ENCODE data around the gene GGPS1. TPM values are rescaled to one million over a fixed set of nuclear protein-coding genes. Genes with fewer than 3 reads are reported as not detected.

Gene GGPS1
- total RNA-seq, 4 donors from 2014 or later: 25.7 to 30.5 (median 28.7) TPM

DNA sequence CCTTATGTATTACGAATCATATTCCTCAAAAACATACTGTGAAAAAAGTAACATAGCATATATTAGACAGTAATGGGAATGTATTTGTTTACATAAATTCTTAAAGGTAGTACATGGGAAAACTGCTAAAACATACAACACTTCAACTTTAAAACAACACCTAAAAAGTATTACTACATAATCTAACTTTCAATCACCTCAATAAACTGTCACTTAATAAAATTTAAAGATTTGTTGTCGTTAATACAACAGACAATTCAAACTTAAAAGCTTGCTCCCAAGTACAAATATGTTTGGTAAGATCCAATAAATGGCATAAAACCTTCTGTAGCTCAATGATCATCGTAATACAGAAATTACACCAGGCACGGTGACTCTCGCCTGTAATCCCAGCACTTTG is 4.1 kb upstream of the GGPS1 start:
- Histone ChIP-seq H3K4me3 (peak overlapping the region in 1 of 4 donors; percentile 14), H3K27me3 (no peaks in the 10 kb centered on the region), H3K9me3 (no peaks in the 10 kb centered on the region), H3K27ac (replicated peaks in 1 of 4) (peak overlapping the region in 1 of 4 donors; percentile 98), H3K4me1 (peaks cover 39 to 73% (median 63%) of the 10 kb centered on the region in 4 donors), H3K36me3 (peaks cover 0 to 9% (median 1%) of the 10 kb centered on the region in 4 donors)
- TF ChIP-seq POLR2AphosphoS5 (IDR thresholded peaks at IDR 0.05) (no peak), POLR2A (IDR thresholded peaks at IDR 0.05; ENCODE audit: low read depth) (no peak), EP300 (IDR thresholded peaks at IDR 0.05) (no peak), CTCF (IDR thresholded peaks at IDR 0.05) (no peak)
- no peak for DNase-seq (ENCODE audit: extremely low spot score)
- WGBS: 86% methylated on average over 5 of the region's 5 CpGs
- intact Hi-C loops (cut with DNase I): loop anchor here (10.0 kb wide), 2 partner anchors 181 to 199 kb away; partner anchors contain the start of genes B3GALNT2 and TOMM20

- Histone ChIP-seq H3K4me1 (peaks cover 46 to 74% (median 72%) of the 10 kb centered on the region in 4 donors), H3K36me3 (peaks cover 0 to under 1% (median 0%) of the 10 kb centered on the region in 4 donors), H3K9me3 (no peaks in the 10 kb centered on the region), H3K4me3 (peak overlapping the region in 3 of 4 donors; percentile 13 to 100 (median 92)), H3K27ac (replicated peaks in 1 of 4) (peak overlapping the region in 1 of 4 donors; percentile 98), H3K27me3 (no peaks in the 10 kb centered on the region)
- 10% methylated on average over 3 of the region's 3 CpGs for WGBS
- no peak for DNase-seq (ENCODE audit: extremely low spot score)
- intact Hi-C loops (cut with DNase I): loop anchor here (5.0 to 10.0 kb wide), 4 partner anchors 73 to 200 kb away; partner anchors contain the start of genes B3GALNT2 and TOMM20
- TF ChIP-seq EP300 (IDR thresholded peaks at IDR 0.05) (no peak), POLR2AphosphoS5 (IDR thresholded peaks at IDR 0.05) (no peak), POLR2A (IDR thresholded peaks at IDR 0.05; ENCODE audit: low read depth) (no peak), CTCF (IDR thresholded peaks at IDR 0.05) (no peak)
These were observed 3.2 kb upstream of the GGPS1 start for GRCh38 chr1:235325139-235325538.

- Histone ChIP-seq H3K27me3 (no peaks in the 10 kb centered on the region), H3K9me3 (no peaks in the 10 kb centered on the region), H3K27ac (replicated peaks in 1 of 4) (peak overlapping the region in 3 of 4 donors; percentile 90 to 99 (median 98)), H3K36me3 (no peaks in the 10 kb centered on the region), H3K4me3 (peak overlapping the region; percentile 73 to 100 (median 86)), H3K4me1 (peaks cover 50 to 75% (median 74%) of the 10 kb centered on the region in 4 donors)
- intact Hi-C loops (cut with DNase I): loop anchor here (5.0 to 10.0 kb wide), 4 partner anchors 74 to 201 kb away; partner anchors contain the start of genes B3GALNT2 and TOMM20
- no peak for DNase-seq (ENCODE audit: extremely low spot score)
- 29% methylated on average over 2 of the region's 2 CpGs for WGBS
- TF ChIP-seq POLR2A (IDR thresholded peaks at IDR 0.05; ENCODE audit: low read depth): no peak
- no peak for TF ChIP-seq EP300 (IDR thresholded peaks at IDR 0.05)
- no peak for TF ChIP-seq CTCF (IDR thresholded peaks at IDR 0.05)
These were observed 2.5 kb upstream of the GGPS1 start for GRCh38 chr1:235325854-235326253.

GRCh38 chr1:235326719-235327558 is 1.4 kb upstream of the GGPS1 start:
- Histone ChIP-seq H3K4me1 (peaks cover 53 to 77% (median 75%) of the 10 kb centered on the region in 4 donors), H3K27me3 (no peaks in the 10 kb centered on the region), H3K36me3 (no peaks in the 10 kb centered on the region), H3K27ac (replicated peaks in 1 of 4) (peak overlapping the region; percentile 90 to 99 (median 98)), H3K4me3 (peak overlapping the region; percentile 73 to 100 (median 86)), H3K9me3 (no peaks in the 10 kb centered on the region)
- no peak for TF ChIP-seq CTCF (IDR thresholded peaks at IDR 0.05)
- no peak for TF ChIP-seq EP300 (IDR thresholded peaks at IDR 0.05)
- no peak for TF ChIP-seq POLR2A (IDR thresholded peaks at IDR 0.05; ENCODE audit: low read depth)
- TF ChIP-seq POLR2AphosphoS5 (IDR thresholded peaks at IDR 0.05): no peak
- under 1% methylated on average over 42 of the region's 78 CpGs for WGBS
- no peak for DNase-seq (ENCODE audit: extremely low spot score)
- intact Hi-C loops (cut with DNase I): loop anchor here (5.0 to 10.0 kb wide), 4 partner anchors 75 to 202 kb away; partner anchors contain the start of genes B3GALNT2 and TOMM20

Measured in esophagus muscularis mucosa (tissue), 4 donors.